ELF-1 (cell line): ENCODE data around the gene CHST11.

Source experiments
- DNase-seq: peaks from one replicate; pipeline ENCODE4 v3.0.0-alpha.2; 2016; ENCODE audit warnings: low read depth, low spot score

The CHST11 gene

DNA sequence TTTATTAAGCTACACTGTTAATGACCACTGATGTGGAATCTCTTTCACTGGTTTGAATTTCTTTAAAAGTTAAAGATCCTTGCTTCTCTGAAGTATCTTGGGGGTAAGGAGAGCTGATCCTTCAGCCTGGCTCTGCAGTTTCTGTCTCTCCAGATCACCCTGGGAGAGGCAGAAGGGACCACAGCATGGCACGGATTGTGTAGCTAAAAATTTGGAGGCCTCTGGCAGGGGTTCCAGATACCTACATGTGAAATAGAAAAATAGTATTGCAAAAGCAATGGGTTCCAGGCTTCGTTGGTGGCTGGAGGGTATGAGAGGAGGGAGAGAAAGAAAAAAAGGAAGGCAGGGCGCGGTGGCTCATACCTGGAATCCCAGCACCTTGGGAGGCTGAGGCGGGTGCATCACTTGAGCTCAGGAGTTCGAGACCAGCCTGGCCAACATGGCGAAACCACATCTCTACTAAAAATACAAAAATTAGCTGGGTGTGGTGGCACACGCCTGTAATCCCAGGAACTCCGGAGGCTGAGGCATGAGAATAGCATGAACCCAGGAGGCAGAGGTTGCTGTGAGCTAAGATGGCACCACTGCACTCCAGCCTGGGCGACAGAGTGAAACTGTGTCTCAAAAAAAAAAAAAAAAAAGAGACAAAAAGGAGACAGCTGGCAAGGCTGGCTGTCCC, 3.4 kb downstream of the CHST11 start:
- no peak for DNase-seq

DNA sequence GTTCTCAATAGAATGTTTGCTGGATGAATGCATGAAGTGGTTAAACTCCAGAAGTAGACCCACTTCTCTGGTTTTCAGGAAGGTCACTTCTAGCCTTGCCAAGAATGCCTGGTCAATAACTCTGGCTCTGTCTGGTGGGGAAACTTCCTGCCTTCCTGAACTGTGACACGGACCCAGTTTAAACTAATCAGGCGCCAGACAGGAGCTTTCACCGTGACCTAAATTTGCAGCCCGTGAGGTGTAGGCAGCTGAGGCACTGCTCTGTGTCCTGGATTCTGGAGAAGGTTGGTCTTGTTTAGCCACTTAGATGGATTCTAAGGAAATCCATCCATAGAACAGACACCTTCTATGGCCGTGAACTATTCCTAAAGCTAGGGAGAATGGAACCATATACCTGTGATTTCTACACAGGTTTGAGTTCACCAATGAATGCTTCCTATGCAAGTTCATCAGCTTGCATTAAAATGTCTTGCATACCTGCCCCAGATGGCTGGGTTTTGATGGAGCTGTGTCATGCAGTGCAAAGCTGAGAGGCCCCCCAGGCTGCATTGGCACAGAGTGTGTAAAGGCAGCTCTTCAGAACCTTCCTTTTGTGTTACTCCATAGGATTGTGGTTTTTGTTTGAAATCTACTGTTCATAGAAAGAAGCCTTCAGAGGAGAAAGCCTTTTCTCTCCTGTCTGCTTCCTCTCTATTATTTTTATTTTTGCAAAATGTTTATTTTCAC, 4.4 kb downstream of the CHST11 start:
- no peak for DNase-seq

DNA sequence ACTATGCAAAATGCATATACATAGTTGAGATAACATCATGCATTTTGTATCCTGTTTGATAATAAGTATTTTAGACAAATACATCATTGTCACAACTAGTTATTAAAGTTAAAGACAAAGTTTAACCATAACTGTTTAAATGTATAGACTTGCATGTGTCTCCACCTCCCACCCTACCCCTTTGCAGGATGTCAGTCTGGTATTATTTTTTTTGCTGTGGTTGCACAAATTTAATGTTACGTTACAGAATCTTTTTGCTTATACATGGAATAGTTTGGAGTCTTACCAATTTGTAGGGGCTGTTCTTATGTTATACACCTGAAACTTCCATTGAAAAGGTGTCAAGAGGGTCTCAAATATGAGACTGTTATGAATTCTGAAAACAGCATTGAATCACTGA, 5.6 kb downstream of the CHST11 start:
- no peak for DNase-seq

DNA sequence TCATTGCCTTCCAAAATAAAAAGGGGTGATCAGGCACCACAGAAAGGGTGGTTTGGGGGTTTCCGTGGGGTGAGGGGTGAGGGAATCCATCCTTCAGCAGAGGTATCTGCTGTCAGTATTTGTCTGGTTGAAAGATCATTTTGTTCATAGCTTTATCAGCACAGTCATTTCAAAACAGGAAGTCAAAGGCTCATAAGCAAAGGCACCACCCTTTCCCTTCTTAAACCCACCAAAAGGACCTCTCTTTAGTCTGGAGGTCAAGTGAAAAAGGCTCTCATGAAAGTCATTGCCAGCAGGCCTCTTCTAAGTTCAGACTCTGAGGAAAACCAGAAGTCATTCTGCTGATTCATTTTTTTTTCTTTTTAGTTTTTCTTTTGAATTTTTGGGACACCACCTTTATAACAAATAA, 6.2 kb downstream of the CHST11 start:
- DNase-seq: no peak

DNA sequence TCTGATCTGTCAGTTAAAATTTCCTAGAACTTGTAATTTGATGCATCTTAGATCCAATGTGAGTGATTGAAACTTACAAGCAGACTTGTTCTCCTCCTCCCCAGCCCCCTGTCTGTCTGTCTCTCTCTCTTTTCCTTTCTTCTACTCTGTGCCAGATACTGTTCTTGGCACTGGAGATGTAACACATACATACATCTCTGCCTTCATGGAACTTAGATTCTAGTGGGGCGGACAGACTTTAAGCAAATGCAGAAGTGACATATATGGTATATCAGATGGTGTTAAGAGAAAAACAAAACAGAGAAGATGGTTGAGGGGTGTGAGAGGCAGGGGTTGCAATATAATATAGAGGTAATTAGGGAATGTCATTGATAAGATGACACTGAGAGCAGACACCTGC, 6.6 kb downstream of the CHST11 start:
- DNase-seq: no peak

DNA sequence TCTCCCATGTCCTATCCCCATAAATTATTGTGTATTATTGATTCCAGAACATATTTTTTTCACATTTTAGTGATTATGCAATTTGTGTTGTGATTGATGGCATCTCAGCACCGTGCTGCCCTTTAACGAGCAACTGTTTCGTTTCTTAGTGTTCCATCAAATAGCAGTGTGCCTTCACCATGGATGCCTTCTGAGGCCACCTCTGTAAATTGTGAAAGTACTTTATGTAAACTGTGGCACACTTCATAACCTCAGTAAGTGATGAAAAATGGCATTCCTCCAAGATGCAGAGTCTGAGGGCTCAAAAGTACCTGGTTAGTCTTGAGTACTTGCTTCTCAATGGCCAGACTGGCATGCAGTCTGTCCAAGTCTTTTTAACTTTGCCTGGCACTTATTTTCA, 8.2 kb downstream of the CHST11 start:
- no peak for DNase-seq

DNA sequence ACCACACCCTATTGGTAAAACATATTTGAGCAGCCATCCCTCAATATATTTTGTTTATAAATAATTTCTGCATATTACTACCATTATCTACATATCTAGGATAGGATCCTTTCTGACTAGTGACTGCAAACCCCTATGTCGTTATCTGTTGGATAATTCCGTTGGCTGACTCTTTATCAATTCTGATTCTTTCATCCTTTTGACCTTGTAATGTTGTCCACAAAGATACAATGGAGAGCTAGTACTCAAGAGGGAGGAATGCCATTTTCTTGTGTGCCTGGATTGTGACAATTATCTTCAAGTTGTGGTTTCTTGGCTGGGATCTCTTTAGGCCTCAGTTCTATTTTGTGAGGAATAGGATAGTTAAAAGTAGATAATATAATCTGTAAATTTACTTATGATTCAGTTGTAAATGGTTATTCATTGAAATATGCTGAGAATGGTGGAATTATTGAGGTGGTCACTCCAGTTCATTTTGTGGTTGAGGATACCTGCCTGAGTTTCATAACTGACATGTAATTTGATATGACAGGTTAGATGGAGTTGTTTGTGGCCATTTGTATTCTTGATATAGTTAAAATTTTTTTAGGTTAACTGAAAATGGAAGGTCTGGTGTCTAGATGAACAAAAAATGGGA, 10.1 kb downstream of the CHST11 start:
- no peak for DNase-seq

DNA sequence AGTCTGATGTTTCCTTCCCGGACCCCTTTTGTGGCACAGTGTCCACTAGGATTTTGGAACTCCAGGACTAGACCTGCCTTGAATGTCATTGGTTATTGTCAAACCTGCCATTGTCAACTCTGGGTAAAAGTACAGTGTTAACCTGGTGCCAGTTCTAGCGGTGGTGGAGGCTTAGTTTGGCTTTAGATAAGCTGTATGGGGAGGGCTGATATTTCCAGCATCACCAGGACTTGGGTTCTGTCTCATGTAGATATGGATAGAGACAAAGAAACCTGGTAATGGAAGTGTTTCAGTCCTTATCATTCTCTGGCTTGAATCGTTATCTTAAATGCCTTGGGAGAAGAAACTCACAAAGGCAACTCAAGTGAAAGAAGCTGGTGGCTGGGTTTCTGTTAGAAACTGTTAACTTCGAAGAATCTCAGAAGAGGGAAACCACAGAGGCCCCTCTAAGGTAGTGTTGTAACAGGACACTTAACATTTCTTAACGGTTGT, 10.6 kb downstream of the CHST11 start:
- no peak for DNase-seq

DNA sequence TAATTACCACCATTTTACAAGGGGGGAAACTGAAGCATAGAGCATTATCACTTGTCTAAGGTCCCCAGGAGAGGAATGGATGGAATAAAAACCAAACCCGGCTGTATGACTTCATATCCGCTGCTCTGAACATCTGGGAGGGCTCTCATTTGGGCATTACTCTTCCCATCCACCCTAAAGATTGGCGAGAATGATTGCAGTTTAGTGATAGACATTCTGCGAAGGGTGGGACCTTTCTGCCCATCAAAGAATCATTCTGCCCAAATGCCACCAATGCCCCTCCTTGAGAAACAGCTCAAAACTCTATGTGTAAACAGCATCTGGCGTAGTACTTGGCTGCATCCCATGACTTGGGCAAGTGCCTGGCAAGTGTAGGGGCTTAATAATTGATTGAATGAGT, 11.6 kb downstream of the CHST11 start:
- no peak for DNase-seq

DNA sequence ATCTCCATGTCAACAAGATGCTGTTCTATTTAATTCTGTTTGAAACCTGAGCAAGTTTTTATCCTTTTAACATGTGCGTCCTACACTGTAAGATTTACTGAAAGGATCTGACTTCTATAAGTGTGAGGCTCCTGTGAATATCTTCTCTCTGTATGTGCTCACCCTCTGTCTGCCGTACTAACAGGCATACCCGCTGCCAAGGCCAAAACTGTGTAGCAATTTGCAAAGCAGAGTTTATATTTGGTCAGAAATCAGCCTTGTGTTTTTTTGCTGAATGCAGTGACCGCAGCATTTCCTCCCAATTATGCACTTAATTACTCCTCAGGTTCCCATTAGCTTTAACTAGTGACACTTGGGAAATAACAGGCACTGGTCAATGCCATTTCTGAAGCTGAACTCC, 12.3 kb downstream of the CHST11 start:
- no peak for DNase-seq

DNA sequence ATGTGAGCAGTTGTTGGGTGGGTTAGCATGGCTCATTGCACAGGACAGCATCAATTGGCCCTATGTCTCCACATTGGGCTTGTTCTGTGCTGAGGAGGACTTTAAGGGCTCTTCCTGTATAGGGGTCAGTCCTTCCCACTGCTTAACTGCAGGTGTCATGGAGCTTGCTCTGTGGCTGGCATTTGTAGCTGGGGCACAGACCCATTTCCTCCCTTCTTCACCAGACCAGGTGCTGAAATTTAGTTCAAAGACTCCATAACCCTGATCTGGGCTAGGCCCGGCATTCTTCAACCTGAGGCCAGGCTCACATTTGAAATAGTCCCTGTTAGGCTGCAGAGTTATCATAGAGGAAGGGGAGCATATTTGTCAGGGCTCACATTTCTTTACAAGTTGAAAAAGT, 12.8 kb downstream of the CHST11 start:
- DNase-seq: no peak

DNA sequence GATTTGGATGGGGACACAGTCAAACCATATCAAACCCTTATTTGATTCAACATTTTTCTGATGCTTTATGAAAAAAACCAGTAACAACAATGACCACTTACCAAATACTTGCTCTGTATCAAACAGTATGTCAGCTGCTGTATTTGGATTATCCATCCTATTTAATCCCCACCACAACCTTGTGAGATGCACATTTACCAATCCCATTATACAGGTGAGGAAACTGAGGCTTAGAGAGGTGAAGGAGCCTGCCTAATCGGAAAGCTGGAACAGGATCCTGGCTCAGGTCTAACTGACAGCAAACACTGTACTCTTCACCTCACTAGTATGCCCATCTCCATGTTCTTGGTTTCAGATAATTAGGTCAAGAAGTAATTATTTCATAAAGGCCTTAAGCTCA, 13.8 kb downstream of the CHST11 start:
- DNase-seq: no peak

DNA sequence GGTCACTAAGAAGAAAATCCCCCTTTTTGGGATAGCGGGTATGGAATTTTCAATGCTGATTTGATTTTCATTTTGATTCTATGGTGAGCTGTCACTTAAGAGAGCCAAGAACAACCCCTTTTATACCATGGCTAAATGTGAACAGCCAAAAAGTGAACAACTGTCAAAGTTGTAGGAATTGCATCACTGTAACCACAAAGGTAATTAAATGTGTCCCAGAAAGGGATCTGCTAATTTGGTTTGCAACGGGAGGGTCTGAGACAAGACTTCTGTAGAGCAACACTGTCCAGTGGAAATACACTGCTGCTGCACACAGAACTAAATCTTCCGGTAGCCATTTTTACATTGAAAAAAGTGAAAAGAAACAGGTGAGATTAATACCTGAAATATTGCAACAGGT, 14.6 kb downstream of the CHST11 start:
- DNase-seq: no peak

DNA sequence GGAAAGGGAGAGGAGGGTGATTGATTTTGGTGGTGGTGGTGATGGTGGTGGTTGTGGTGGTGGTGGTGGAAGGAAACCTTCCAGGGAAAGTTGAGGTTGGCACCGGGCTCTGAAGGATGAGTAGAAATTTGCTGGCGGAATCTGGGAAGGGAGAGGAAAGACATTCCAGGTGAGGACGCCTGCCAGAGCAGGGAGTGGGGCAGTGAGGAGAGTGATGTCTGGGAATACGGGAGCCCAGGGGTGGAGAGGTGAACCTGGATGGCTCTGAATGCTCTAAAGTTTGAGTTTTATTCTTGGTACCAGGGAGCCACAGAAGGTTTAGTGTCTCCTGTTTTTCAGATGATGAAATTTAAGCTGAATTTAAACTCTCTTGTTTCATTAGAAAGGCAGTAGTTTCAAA, 16.0 kb downstream of the CHST11 start:
- no peak for DNase-seq

DNA sequence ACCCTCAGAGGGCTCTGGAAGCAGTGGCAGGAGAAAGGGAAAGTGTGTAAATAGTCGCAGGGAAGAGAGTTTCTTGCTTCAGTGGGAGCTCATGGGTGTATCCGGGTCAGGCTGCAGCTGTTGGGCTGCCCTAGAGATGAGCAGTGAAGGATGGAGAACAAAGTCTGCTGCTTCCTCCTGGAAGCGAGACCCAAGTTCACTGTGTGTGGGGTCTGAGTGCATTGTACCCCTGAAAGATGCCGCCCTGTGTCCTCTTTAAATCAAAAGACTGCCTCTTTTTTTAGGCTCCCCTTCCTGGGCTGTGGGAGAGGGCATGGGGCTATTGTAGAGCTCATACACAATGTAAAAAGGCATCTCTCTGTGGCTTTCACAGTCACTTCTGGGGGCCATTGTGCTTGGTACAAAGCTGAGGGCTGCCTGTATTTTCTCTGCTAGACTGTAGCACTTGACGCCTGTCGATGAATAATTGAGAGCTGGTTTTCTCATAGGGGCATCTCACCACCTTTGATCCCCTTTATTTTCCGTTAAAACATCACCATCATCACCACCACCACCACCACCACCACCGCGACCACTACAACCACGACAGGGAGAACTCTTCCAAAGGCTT, 16.7 kb downstream of the CHST11 start:
- DNase-seq: no peak

DNA sequence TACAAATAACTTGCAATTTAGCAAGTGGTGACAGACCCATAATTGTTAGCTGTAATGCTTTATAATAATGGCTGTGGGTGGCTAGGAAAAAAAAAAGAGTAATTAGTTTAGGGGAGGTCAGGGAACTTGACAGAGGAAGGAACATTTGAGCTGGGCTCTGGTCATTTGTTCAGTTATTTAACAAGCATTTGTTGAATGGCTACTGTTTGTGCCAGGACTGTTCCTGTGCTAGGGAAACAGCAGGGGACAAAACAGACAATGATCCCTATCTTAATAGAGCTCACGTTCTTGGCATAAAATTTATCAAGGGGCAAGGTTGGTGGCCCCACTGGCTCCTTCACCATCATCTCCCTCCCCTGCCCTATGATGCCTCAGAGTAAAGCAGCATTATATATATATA, 18.5 kb downstream of the CHST11 start:
- DNase-seq: no peak

DNA sequence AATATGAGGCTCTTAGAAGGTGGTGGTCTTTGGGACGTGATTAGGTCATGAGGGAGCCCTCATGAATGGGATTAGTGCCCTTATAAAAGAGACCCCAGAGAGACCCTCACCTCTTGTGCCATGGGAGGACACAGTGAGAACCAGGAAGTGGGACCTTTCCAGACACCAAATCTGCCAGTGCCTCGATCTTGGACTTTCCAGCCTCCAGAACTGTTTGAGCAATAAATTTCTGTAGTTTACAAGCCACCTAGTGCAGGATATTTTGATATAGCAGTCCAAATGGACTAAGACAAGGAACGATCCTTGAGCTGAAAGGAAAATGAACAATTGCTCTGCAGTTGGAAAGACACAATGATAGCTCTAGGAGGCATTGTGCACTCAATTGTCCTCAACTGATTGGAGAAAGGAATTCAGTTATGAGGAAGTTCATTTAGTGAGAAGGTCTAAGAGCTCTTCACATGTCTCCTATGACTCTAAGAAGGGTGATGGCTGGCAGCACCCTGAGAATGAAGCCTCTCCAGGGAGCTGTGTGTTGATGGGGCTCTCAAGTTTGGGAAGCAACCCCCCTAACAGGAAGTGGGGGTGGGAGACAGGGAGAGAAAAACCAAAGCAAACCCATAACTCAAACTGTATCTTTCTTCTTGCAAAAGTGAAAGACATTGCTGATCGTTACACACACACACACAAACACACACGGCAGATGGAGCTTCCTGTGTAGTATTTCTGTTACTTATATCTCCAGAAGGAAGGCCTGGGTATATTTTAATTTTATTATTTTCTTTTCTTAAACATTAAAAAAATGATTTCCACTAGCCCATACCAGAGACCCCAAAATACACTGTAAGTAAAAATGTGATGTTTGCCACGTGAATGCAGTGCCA, 21.0 kb downstream of the CHST11 start:
- DNase-seq: no peak

DNA sequence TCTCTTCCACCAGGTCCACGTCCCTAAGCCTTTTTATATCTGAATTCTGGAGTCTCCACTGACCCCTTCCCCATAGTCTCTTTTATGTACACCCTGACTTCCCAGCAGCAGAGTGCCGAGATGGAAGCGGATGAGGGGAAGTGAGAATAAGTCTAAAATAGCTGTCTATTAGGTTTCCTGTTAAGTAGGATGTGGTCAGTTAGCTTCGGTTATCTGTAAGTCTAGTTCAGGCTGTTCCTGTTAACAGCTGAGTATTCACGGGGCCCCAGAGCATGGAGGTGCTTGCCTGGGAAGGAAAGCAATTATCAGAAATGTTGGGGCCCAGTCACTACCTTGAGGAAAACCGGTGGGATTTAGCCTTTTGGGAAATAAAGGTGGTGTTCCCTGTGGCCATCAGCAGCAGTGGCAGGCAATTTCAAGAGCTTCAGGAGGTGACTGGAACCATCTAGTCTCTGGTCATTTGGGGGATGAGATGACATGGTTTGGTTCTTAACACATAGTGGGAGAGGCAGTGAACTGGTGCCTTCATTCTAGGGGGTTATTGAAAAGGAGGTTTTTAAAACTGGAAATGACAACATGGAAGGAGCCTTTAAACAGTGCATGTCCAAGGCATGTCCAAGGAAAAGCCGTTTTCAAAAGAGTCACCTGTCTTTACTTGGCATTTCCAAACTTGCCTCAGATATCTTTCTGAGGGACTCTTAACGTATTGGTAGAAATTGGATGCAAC, 21.8 kb downstream of the CHST11 start:
- DNase-seq: no peak

DNA sequence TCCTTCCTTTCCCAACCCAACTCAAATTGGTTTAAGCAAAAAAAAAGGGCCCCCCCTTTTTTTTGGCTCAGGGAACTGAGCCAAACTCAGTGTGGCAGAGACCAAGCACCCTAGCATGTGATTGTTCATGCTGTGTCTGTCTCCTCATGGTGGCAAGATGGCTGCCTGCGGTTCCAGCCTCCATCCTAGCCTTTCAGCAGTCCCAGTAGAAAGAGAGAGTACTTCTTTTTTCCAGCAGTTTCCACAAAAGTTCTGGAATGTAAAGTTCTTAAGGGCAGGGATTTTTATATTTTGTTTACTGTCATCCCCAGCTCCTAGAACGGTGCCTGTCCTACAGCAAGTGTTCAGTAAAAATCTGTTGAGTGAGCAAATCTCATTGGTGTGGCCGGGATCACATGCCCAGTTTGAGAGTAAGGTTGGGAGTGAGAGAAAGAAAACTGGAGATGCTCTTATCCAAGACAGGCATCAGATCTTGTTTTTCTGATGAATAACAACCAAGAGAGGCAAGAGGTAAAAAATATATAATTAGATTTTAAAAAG, 22.4 kb downstream of the CHST11 start:
- no peak for DNase-seq

DNA sequence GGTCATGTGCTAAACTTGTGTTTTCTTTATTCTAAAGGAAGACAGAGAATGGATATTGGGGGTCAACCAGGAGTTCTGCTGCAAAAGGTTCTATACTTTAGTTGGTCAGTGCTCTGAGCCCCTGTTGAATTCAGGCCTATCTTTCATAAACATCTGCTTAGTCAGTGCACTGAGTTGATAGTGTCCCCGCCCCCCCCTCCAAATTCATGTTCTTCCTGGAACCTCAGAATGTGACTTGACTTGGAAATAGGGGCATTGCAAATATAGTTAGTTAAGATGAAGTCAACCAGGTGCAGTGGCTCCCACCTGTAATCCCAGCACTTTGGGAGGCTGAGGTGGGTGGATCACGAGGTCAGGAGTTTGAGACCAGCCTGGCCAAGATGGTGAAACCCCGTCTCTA, 23.3 kb downstream of the CHST11 start:
- no peak for DNase-seq
